GM19239 (cell line): ENCODE measurements around the gene BDKRB2.
"Not testable (repeated sequence)": the region's sequence is repeated elsewhere in the genome, so short reads cannot be mapped to it uniquely, and the experiment has no call there.

ENCODE experiments used
- DNase-seq: peaks from one replicate; pipeline ENCODE4 v3.0.0; 2011; ENCODE audit warnings: low spot score; ENCODE audit not compliant: insufficient read length
- FAIRE-seq: peaks from 2 replicates; lab custom pipeline; 2011; peaks lifted over from hg19 to GRCh38; lab: Jason Lieb, UNC

BDKRB2 gene

DNA sequence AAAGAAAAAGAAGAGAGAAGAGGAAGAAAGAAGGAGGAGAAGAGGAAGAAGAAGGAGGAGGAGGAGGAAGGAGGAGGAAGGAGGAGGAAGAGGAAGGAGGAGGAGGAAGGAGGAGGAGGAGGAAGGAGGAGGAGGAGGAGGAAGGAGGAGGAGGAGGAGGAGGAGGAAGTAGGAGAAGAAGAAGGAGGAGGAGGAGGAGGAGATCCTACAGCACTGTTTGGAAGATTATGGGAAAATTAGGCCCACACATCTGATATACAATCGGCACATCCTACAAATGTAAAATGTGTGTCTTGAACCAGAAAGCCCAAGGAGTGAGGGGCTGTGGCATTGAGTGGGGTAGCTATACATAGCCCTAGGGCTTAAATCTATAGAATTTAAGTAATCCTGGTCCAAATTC is 12.0 kb downstream of the BDKRB2 start:
- no peak for FAIRE-seq
- DNase-seq: no peak

DNA sequence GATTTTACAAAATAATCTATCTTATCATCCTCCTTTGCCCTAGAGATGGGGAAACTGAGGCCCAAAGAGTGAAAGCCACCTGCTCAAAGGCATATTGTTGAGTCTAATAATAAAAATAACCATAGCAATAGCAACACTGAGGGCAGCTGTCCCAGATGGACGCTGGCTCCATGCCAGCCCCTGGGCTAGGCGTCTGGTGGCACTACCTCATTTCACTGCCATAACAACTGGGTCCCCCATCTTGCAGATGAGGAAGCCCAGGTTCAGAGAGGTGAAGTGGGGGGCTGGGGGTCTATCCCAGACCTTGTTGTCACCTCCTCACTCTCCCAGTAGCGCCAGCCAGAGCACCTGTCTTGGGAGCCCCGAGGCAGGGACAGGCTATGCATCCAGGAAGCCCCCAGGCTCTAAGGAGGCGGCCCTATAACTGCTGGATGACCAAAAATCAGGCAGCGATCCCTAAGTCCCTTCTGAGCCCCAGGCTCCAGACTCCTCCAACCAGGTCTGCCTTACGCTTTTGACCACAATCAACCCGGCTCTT is 12.8 kb downstream of the BDKRB2 start:
- no peak for FAIRE-seq

DNA sequence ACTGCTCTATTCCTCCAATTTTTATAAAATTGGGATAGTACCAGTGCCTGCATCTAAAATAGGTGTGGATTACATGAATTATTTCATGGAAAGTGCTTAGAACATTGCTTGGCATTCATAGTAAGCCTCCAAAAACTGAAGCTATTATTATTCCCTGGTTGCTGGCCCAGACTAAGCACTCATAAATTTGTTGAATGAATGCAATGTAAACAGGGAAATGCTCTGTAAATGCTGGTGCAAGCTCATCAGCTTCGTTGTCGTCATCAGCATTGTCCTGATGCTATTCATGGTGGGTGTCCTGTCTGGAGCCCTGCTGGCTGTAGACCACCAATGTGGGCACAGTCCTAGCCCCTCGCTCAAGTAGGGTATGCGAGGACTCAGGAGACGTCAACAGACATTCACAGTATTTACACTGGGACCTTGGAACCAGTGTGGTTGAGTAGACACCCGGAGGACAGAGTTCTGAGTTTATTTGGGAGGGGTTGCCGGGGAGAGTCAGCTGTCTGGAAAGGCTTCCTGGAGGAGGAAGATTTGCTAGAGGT is 16.5 kb downstream of the BDKRB2 start:
- no peak for DNase-seq
- FAIRE-seq: no peak

More for the DNA sequence above, 12.8 kb downstream of the BDKRB2 start:
- DNase-seq: no peak

DNA sequence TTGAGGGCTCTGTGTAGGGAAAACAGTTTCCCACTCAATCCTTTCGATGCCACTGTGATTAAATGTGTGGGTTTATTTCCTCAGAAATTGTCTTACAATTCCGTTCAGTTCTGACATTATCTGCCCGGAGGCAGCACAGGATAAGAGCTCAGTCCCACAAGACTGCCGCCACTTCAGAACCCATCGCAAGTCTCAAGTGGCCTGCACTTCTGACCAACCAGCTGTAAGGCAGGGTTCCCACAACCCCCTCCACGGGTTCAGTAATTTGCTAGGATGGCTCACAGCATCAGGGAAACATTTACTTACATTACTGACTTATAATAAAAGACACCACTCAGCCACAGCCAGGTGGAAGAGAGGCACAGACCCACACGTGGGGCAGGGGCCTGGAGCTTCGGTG is 17.2 kb downstream of the BDKRB2 start:
- DNase-seq (no peak), FAIRE-seq (no peak)

DNA sequence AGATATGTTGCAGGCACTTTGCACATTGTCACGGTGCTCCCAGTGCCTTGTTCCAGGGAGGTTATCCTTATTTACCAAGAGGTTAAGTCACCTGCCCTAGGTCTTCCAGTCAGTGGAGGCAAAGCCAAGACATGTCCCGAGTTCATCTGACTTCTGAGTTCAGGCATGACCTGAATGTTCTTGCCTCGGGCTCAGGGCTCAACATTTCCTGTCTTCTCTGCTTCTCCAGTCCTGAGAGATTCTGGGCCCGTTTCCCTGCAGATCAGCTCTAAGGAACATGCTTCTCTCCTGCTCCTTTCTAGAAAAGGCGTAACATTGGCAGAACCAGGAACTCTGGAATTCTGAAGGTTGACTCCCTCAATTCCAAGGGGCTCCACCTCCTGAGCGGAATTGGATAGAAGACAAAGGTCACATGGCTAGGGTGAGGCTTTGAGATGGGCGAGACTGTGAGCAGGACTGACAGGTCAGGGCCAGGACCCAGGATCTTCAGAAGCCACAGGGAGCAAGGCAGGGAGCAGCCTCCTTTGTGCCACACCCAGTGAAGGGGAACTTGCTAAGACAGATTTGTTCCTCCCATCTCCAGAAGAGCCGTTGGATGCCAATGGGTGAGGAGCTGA is 19.9 kb downstream of the BDKRB2 start:
- no peak for FAIRE-seq

DNA sequence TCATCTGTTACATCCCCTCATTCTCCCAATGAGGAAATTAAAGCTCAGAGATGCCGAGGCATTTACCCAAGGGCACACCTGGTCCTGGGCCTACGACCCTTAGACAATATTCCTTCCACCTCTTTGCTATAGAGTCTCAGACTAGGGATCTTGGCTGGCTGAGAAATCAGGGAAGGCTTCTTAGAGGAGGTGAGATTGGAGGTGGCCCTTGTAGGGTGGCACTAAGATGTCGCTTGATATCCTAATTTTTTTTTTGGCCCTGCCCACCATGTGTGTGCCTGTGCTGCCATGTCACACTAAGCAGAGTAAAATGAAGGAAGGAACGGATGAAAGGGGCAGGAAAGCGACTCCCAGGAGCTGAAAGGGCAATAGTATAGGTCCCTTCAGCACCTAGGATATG is 20.6 kb downstream of the BDKRB2 start:
- FAIRE-seq: no peak

More for the DNA sequence above, 19.9 kb downstream of the BDKRB2 start:
- no peak for DNase-seq

DNA sequence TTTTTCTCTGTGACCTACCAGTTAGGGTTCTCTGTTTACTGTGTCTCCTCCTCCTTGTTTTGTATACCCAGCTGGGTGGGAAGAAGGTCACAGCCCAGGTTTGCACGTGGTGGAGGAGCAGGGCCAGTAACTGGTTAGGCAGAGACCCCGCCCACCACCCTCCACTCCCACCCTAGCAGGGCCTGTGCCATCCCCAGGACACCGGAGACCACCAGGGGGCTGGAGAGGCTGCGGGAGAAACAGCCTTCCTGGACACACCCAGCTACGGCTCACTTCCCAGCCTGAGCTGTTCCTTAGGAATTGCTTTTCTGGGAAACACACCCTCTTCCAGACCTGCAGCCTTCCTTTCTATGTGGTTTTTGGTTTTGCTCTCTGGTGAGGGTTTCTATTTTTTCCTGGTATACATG is 21.1 kb downstream of the BDKRB2 start:
- FAIRE-seq (no peak), DNase-seq (no peak)

More for the DNA sequence above, 20.6 kb downstream of the BDKRB2 start:
- DNase-seq: no peak

DNA sequence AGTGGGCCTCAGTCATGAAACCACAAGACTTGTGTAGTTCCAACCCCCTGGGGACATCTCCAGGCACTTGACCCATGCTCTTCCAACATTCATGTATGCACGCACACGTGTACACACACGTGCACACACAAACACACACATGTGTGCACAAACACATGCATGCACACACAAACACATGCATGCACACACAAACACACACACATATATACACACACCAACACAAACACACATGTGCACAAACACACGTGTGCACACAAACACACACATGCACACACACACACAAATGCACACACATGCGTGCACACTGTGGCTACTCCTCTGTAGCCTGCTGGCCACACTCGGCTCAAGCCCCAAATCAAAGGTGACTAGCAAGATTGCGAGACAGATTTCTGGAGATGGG is 22.8 kb downstream of the BDKRB2 start:
- no peak for FAIRE-seq
- DNase-seq: no peak

DNA sequence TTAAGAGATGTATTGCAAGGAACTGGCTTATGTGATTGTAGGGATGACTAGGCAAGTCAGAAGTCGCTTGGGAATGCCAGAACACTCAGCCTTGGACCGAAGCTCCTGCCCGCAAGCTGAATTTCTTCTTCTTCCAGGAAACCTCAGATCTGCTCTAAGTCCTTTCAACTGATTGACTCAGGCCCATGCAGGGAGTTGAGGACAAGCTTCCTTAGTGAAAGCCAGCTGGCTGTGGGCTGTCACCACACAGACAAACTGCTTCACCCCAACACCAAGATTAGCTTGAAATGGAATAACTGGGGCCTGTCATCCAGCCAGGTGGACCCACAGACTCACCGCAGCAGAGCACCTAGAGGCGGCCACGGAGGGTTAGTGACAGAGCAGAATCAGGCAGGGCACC is 24.7 kb downstream of the BDKRB2 start:
- no peak for DNase-seq
- FAIRE-seq: no peak

DNA sequence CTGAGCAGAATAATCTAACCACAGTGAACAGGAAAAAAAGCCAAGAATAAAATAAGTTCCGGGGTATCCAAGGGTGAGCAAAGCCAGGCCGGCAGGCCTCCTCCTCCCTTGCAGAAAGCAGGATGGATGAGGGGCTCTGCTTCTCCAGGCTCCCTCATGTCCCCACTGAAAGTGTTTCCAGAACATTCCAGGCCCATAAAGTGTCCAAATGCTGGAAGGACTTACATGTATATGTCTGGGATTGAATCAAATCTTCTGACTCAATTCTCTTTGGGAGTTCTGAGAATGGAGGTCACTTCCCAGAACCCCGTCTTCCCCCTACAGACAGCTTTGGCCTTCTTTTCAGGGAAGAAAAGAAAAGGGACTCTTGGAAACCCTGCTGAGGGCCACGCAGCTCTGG is 26.4 kb downstream of the BDKRB2 start:
- DNase-seq (no peak), FAIRE-seq (no peak)

DNA sequence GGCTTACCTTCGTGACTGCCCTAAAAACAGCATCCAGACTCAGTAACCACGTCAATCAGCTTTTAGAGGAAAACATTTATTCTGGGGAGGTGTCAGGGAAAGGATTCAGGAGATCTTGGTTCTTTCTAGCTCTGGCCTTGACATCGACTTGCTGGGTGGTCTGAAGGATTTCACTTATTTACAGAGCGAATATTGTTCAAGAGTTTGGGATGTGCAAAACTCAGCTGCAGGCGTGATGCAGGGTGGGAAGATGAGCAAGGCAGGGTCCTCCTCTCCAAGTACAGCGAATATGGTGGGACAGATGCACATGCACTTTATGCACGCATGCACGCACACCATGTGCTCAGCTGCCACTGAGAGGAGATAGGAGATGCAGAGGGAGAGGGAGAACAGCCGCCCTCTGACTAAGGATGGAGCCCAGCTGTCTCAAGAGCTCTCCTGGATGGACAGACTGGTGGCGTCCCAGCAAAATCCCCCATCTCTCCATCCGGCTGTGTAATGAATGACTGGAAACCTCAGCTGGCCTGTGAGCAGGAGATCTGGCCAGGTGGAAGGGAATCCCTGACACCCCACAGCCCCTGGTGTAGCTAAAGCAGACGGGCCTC is 27.0 kb downstream of the BDKRB2 start:
- DNase-seq (no peak), FAIRE-seq (no peak)

DNA sequence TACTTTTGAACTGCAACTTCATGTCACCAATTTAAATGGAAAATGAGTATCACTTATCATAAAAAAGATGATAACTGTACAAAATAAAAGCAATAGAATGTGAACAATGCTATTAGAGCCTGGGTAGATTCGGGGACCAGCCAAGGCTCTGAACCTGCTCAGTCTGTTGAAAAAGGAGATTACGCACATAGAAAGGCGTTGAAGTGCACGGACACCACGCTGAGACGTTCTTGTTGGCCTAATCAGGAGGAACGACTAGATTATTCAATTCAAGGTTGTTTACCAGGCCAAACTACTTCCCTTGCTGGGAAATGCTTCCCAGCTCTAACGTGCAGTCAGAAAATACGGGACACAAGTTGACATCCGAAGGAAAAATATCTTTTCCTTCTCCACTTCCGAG is 27.9 kb downstream of the BDKRB2 start:
- DNase-seq (no peak), FAIRE-seq (no peak)

DNA sequence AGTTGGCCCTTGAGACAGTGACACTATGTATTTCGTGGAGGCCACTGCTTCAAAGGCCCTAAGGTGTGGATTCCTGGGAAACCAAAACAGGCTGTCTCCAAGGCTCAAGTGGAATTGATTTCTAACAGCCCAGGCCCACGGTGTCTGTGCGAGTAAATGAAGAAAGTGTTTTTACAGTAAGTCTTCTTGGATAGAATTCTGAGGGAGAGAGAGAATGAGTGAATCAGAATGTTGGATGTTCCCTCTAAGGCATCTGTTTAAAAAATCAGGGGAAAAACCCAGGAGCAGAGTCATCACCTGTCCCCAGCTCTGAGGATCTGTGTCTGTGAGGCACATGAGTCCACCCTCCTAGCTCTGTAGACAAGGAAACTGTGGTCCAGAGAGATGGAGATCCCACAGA is 29.0 kb downstream of the BDKRB2 start:
- FAIRE-seq (no peak), DNase-seq (no peak)

DNA sequence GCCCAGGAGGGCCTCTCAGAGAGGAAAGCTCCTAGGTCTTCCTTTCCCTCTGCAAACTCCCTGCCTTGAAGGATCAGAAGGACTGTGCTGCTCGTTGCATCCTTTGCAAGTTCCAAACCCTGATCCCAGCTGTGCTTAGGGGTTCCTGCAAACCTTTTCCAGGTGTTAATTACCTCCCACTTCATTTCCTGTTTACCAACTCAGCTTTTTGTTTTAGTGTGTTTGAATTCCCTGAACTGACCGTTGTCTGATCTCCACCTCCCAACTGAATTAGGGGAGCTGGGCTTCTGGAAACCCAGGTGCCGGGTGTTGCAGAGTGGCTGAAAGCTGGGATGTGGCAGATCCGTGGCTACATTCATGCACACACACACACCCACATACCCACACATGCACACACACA is 30.8 kb downstream of the BDKRB2 start:
- FAIRE-seq: no peak
- DNase-seq: no peak

DNA sequence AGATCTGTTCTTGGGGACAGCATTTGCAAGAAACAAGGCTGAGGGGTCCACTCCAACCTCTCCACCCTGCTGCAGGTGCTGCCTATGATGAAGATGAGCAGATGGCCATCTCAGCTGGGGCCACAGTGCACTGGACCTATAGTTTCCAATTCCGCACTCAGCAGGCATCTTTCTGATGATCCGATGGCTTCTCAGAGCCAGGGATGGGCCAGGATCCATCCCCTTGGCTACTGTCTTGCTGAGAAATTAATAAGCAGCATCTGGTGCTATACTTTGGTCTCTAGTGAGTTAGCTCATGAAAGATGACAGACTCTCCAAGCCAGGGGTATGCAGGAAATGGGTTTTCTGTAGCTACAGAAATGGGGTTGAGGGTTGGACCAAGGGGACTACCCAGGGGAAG is 33.0 kb downstream of the BDKRB2 start:
- DNase-seq: no peak
- FAIRE-seq: no peak

DNA sequence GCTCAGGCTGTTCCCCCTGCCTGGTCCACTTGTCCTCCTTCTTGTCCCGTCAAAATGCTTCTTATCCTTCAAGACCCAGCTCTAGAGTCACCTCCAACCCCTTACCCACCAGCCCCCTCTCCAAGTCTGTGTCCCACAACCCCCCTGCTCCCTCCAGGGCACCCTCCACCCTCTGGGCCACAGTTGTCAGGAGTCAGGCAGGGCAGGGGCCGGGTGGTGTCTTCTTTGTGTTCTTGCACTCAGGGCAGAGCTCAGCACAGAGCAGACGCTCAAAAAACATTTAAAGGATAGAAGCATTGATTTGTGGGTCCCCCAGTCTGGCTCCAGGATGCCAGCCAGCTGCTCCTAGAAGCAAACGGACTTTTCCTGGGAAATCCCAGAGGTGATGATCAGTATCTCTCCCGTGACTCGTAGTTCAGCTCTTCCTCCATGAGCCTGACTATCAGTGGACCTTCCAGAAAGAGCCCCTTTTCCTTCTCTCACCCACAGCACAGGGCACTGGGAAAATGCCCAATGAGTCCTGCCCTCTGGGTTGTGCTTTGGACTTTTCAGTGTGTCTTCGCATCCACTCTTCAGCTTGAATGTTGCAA is 34.1 kb downstream of the BDKRB2 start:
- FAIRE-seq: no peak

DNA sequence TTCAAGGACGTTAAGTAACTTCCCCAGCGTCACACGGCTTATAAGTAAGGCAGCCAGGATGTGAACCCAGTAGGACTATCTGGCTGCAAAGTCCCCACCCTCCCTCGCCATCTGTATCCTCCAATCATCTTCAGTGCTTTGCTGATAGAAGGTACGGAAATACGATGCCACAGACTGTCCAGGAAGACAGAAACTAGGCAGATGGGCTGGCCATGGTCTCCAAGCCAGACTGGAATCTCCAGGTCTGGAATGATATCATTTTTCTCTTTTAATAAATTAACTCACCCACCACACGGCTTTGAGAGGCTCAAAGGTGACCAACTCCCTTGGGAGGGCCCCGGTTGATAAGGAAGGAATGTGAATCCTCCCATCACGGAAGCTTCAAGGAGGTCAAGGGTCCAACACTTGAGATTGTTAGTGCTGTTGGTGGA is 35.1 kb downstream of the BDKRB2 start:
- DNase-seq (no peak), FAIRE-seq (no peak)

More for the DNA sequence above, 34.1 kb downstream of the BDKRB2 start:
- DNase-seq: no peak

DNA sequence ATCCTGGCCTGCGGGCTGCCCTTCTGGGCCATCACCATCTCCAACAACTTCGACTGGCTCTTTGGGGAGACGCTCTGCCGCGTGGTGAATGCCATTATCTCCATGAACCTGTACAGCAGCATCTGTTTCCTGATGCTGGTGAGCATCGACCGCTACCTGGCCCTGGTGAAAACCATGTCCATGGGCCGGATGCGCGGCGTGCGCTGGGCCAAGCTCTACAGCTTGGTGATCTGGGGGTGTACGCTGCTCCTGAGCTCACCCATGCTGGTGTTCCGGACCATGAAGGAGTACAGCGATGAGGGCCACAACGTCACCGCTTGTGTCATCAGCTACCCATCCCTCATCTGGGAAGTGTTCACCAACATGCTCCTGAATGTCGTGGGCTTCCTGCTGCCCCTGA is 36.0 kb downstream of the BDKRB2 start:
- FAIRE-seq: no peak
- DNase-seq: no peak

DNA sequence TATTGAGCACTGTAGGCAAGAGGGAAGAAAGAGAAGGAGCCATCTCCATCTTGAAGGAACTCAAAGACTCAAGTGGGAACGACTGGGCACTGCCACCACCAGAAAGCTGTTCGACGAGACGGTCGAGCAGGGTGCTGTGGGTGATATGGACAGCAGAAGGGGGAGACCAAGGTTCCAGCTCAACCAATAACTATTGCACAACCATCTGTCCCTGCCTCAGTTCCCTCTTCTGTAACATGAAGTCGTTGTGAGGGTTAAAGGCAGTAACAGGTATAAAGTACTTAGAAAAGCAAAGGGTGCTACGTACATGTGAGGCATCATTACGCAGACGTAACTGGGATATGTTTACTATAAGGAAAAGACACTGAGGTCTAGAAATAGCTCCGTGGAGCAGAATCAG is 37.5 kb downstream of the BDKRB2 start:
- no peak for DNase-seq
- FAIRE-seq: no peak

DNA sequence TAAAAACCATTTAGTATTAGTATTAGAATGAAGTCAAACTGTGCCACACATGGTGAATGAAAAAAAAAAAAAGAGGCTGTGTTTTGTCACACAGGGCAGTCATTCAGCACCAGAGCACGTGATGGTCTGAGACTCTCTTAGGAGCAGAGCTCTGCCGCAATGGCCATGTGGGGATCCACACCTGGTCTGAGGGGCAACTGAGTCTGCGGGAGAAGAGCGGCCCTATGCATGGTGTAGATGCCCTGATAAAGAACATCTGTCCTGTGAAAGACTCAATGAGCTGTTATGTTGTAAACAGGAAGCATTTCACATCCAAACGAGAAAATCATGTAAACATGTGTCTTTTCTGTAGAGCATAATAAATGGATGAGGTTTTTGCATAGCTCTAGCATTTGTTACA is 39.1 kb downstream of the BDKRB2 start:
- FAIRE-seq (no peak), DNase-seq (no peak)

DNA sequence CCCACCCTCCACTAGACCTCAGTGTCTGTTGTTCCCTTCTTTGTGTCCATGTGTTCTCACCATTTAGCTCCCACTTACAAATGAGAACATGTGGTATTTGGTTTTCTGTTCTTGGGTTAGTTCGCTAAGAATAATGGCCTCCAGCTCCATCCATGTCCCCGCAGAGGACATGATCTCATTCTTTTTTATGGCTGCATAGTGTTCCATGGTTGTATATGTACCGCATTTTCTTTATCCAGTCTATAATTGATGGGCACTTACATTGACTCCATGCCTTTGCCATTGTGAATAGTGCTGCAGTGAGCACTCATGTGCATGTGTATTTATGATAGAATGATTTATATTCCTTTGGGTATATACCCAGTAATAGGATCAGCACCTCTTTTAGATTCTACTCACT is 40.4 kb downstream of the BDKRB2 start:
- not testable (repeated sequence) for DNase-seq, FAIRE-seq
